GM12873 (cell line): ENCODE data around the gene ANLN.

Experiments used
- CTCF ChIP-seq: IDR thresholded peaks from 2 replicates; pipeline ENCODE4 v1.5.1; 2012; ENCODE audit warnings: low read depth, mild to moderate bottlenecking, moderate library complexity, low read length, control low read depth; ENCODE audit not compliant: insufficient read depth; ENCODE audit errors: missing control alignments

Gene ANLN

GRCh38 chr7:36389371-36390198 is at the start of gene ANLN:
ANLN (plus strand) TSS chr7:36389862; CDS start chr7:36390027, 165 bp downstream.
- no peak for TF ChIP-seq CTCF

GRCh38 chr7:36343548-36343947 is 46.1 kb upstream of the ANLN start:
- TF ChIP-seq CTCF = no peak

- no peak for TF ChIP-seq CTCF
Observed at GRCh38 chr7:36344622-36345021, 45.0 kb upstream of the ANLN start.

- TF ChIP-seq CTCF = no peak
Observed at GRCh38 chr7:36346260-36346831, 43.3 kb upstream of the ANLN start.

- no peak for TF ChIP-seq CTCF
Observed at GRCh38 chr7:36348256-36348655, 41.4 kb upstream of the ANLN start.

GRCh38 chr7:36348771-36349170 is 40.9 kb upstream of the ANLN start:
- TF ChIP-seq CTCF = no peak

- no peak for TF ChIP-seq CTCF
Observed at GRCh38 chr7:36349626-36350025, 40.0 kb upstream of the ANLN start.
